HG03175 (cell line): Measurements from ENCODE around the gene FEM1C.
"Not testable (repeated sequence)": the region's sequence is repeated elsewhere in the genome, so short reads cannot be mapped to it uniquely, and the experiment has no call there.

Experiments
- ATAC-seq: cut with Tn5 transposase; IDR thresholded peaks from one replicate; pipeline ENCODE4 v1.9.1; 2021; ENCODE audit warnings: mild to moderate bottlenecking, moderate library complexity; ENCODE audit not compliant: unreplicated experiment

Gene FEM1C

DNA sequence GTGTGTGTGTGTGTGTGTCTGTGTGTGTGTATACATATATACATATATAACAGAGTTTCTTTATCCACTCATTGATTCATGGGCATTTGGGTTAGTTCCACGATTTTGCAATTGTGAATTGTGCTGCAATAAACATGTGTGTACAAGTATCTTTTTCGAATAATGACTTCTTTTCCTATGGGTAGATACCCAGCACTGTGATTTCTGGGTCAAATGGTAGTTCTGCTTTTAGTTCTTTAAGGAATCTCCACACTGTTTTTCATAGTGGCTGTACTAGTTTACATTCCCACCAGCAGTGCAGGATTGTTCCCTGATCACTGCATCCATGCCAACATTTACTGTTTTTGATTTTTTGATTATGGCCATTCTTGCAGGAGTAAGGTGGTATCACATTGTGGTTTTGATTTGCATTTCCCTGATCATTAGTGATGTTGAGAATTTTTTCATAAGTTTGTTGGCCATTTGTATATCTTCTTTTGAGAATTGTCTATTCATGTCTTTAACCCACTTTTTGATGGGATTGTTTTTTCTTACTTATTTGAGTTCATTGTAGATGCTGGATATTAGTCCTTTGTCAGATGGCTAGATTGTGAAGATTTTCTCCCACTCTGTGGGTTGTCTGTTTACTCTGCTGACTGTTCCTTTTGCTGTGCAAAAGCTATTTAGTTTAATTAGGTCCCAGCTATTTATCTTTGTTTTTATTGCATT lies 65.3 kb downstream of the FEM1C start:
- ATAC-seq, result not testable (repeated sequence)

DNA sequence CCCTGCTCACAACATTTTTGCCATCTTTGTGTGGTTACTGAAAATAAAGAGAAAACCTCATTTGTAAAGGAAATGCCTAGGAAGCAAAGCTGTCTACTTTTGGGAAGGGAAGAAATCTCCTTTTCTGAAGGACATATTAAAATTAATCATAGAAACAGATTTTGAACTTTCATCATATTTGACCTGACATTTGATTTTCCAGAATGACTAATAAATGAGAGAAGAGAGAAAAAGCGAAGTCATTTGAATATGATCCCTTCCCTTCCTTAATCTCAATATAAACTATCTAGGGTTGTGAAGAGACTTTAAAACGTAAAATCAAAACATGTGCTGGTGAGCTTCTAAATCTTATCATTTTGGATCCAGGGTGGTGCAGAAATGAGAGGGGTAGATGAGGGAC lies 66.3 kb downstream of the FEM1C start:
- ATAC-seq, result no peak

DNA sequence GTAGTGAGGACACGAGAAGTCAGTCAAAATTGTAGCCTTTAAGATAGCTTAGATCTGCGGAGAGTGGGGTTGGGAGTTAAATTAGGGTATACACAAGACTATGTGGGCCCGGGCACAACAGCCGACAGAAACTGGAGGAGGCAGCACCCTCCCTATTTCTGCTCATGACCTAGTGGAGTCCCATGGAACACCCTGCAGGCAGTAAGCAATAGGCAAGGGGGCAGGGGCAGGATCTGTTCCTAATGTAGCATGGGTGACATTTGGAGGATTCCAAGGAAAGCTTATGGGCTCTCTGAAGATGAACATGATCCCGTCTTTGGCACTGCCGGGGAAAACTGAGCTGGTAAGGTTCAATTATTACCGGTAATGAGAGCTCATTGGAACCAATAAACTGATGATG lies 67.0 kb downstream of the FEM1C start:
- ATAC-seq, result no peak

DNA sequence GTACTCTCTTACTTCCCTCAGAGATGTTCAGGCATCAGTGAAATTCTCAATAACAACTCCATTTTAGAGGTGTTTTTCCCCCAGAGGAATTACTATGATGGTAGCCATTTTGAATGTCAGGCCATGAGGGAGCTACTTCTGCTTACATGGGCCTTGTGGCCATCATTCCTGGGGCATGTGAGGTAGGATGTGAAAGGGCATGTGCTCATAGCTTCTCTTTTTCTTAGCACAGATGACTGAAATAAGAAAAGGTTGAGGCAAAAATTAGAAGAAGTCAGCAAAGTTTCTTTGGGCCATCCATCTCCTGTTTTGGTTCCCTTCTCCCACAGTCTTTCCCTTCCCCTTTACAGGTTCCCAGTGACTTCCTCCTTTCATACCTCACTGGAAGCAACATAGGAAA lies 68.8 kb downstream of the FEM1C start:
- no peak for ATAC-seq

DNA sequence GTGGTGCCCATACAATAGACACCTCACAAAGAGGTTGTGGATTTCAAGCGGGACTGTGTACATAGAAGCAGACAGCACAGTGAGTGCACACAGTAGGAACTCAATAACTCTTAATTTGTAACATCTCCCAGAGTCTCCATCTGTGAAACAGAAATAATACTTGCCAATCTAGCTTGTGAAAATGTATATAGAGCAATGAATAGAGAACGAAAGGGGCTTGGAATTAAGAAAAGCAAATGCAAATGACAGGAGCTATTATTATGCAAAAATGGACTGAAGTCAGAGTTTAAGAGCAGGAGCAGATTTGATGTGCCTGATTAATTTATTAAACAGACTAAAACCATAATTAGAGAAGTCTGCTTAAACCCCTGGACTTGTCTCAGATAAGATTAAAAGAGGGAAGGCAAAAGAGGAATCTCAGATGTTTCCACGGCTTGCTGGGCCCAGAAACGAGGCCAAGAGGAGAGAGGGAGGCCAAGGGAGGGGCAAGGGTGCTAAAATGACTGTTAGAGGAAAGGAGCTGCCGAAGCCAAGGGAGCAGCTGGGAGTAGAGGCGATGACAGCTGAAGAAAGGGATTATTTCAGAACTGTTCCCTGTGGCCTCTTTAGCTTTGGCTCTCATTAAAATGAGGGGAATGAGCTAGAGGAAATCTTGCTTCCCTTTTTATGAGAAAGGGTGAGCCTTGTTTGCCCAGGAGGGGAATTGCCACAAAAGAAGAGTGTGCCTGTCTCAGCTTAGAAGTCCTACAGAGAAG lies 72.1 kb downstream of the FEM1C start:
- ATAC-seq, result no peak

DNA sequence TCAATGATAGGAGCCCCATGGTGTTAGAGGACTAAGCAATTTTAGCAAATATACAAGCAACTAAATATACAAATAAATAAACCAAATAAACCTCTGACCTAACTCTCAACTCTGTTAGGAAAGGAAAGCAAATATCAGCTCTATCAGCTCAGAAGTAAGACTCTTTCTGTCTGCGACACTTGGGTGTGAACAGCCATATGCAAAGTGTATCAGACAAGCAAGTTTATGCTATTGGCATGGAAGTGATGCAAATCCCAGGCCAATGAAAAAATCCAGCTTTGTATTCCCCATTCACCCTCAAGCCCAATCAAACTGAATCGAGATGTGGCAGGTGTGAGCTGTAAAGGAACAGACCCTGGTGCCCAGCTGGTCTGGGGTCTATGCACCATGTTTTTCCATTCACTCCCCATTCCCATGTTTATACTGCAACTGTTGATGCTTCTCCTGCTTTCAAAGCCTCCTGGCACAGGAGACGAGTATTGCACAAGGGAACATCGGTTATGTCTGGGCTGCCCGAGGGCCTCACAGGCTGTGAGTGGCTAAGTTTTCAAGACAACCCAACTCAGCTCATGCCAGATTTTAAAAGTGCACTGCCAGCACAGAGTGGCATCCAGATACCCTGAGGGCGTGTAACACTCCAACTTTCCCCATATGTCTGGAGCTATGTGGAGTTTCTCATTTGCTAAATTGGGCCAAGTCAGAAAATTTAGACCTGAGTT lies 73.1 kb downstream of the FEM1C start:
- ATAC-seq, result no peak

DNA sequence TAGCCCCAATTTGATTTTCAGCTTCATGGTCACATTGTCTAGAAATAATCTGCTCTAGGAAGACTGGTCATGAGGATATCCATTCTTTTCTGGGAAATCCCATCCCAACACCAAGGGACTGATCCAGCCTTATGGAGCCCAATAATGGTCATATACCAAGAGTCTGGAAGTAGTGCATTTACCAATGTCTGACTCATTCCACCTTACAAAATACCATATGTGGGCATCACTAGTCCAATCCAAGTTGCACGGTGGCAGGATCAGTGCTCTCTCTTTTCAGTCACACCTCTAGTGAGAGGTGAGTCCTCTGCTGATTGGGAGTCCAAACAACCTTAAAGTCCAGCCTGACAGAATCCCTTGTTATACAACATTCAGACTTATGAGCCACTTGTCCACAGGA lies 73.7 kb downstream of the FEM1C start:
- no peak for ATAC-seq
